CD4-positive, alpha-beta T cell treated with Interleukin-12 subunit alpha and Interleukin-12 subunit beta, for 1 hour (primary cell): ENCODE results near the gene SQSTM1.
"Not testable (repeated sequence)": the region's sequence is repeated elsewhere in the genome, so short reads cannot be mapped to it uniquely, and the experiment has no call there.

ENCODE experiments used
- DNase-seq: peaks from one replicate; pipeline ENCODE4 v3.0.0-alpha.2; 2020

The SQSTM1 gene

DNA sequence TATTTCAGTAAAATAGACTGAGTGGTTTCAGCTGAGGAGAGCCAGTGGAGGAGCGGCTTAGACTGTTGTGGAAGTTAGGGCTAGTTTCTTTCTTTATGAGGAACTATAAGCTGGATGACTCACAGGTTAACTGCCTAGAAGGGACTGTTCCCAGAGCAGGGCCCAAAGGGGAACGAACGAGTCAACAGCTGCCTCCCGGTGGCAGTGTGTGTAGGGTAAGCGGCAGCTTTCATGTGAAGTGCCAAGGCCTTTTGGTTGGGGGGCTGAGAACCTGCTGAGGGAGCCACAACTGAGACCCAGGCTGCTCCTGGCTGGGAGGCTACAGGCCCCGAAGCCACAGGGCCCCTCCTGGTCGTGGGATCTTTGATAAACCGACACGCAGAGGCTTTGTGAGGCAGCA is 7.0 kb downstream of the SQSTM1 start:
- DNase-seq, result no peak

DNA sequence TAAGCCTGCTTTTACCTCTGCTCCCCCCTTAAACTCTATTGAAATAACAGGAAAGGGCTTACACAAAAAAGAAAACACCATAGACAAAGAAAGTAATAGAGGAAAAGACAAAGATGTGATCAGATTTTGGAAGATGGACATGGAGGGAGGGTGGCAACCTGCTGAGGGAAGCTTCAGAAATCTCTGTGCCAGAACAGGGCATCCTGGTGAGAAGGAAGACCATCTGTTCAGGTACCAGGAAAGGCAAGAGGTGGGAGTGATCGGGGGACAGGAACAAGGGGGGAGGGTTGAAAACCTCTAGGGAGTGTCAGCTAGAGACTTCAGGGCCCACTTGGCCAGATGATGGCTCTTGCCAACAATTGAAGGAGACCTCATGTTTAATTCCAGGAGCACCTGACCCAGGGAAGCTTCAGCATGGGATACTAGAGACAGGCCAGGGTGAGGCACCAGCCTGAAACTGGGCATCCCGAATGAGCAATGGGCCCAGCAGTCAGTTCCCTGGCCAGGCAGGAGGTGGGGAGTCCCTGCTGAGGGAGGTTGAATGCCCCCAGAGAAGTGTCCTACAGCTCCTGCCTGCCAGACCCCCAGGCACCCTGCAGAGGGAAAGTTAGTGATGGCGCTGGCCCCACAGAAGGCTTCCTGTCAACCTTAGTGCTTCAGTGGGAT is 8.2 kb downstream of the SQSTM1 start:
- no peak for DNase-seq

DNA sequence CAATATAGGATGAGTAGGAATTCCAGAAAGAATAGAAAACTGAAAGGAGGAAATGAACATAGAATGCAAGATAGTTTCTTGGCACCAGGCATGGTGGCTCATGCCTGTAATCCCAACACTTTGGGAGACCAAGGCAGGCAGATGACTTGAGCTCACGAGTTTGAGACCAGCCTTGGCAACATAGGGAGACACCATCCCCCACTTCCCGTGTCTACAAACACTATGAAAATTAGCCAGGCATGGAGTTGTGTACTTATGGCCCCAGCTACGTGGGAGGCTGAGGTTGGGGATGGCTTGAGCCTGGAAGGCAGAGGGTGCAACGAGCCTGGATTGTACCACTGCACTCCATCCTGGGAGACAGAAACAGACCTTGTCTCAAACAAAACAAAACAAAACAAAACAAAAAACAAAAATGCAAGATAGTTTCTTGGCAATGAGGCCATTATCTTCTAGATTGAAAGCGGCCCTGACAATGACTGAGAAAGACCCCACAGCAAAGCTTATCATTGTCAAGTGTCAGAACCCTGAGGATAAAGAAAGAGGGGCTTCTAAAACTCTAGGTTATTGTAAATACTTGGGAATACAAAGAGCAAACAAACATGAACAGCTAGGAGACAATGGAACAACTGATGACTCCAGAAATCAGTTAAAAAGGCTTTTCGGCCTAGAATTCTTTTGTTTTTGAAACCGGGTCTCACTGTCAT is 9.2 kb downstream of the SQSTM1 start:
- no peak for DNase-seq

DNA sequence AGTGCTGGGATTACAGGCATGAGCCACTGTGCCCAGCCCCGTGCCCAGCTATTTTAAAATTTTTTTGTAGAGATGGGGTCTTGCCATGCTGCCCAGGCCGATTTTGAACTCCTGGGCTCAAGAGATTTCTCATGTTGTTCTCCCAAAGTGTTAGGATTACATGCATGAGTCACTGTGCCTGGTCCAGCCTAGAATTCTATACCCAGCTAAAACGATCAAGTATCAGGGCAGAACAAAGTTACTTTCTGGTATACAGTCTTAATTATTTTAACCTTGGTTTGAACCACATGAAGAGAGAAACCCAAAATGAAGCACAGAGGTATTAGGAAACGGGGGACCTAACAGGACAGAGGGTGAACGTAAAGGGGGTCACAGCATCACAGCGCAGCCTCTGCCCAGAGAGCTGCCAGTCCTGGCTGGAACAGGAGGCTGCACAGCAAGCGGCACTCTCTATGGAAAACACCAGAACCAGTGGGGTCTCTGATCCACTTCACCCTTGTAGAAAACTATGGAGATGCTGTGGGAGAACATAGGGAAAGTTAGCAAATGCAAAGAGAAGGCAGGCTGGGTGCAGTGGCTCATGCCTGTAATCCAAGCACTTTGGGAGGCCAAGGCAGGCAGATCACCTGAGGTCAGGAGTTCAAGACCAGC is 10.2 kb downstream of the SQSTM1 start:
- DNase-seq, result no peak

DNA sequence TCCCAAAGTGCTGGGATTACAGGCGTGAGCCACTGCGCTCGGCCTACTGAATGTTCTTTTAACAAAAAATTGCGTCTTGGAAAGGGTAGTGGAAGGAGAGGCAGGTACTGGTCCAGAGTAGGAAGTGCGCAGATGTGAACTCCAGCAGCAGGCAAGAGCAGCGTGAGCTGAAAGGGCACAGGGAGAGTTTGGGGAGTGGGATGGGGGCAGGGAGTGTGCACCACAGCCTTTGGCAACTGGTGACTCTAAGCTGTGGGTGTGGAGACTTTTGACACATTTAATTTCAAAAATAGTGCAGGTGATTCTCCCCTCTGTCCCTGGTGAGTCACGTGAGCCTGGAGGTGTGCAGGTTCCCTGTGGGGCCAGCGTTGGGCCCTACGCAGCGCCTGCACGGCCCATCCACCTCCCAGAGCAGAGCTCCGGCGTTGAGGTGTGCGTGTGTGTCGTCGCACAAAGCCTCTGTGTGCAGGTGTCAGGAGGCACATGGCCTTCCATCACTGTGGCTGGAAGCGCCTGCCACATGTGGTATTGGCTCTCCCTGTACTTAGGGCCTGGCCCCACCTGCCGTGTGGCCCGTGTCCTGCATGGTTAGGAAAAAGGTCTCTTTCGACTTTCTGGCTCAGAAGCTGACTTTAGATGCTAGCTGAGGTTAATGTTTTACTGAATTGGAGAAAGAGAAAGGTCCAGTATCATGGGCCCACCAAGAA is 11.5 kb downstream of the SQSTM1 start:
- DNase-seq, result no peak

DNA sequence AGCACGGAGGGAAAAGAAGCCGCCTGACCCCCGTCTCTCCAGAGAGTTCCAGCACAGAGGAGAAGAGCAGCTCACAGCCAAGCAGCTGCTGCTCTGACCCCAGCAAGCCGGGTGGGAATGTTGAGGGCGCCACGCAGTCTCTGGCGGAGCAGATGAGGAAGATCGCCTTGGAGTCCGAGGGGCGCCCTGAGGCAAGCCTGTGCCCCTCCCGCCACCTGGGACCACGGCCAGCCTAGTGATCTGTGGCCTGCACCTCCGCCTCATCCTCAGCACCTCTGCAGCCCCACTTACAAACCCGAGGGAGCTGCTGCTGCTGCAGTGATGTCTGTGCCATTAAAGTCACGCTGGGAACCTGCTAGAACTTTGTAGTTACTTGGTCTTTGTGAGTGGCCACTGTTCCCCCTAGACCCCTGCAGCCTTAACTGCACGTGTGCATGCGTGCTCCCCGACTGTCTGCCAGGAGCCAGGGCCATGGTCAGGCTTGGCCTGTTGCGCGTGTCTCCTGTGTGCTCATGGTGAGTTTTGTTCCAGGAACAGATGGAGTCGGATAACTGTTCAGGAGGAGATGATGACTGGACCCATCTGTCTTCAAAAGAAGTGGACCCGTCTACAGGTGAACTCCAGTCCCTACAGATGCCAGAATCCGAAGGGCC is 12.5 kb downstream of the SQSTM1 start:
- DNase-seq, result no peak

DNA sequence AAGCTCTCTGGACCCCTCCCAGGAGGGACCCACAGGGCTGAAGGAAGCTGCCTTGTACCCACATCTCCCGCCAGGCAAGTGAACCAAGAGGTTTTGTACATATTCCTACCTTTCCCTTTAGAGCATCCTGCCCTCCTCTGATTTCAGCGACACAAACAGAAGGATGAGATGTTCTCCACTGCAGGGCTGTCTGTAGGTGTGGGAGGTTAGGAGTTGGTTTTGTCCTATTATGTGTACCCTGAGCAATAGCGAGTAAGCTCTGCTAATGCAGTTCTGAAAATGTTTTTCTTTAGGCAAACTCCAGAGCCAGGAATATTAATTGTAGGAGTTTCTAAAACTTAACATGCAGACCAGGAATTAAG is 13.0 kb downstream of the SQSTM1 start:
- DNase-seq, result no peak

DNA sequence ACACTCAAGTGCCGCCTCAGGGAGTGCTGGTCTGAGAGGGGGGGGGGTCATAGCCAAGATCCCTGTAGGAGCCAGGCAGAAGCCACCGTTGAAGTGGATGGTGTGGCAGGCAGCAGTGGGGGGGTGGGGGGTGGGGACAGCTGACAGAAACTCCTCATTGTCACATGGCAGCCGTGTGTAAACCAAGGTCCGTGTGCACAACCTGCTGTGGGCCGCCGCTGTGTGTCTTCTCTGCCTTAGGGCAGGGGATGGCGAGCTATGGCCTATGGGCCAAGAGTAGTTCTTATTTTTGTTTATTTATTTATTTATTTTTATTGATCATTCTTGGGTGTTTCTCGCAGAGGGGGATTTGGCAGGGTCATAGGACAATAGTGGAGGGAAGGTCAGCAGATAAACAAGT is 13.4 kb downstream of the SQSTM1 start:
- DNase-seq, result no peak

DNA sequence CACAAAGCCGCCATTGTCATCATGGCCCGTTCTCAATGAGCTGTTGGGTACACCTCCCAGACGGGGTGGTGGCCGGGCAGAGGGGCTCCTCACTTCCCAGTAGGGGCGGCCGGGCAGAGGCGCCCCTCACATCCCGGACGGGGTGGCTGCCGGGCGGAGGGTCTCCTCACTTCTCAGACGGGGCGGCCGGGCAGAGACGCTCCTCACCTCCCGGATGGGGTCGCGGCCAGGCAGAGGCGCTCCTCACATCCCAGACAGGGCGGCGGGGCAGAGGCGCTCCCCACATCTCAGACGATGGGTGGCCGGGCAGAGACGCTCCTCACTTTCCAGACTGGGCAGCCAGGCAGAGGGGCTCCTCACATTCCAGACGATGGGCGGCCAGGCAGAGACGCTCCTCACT is 14.2 kb downstream of the SQSTM1 start:
- not testable (repeated sequence) for DNase-seq

DNA sequence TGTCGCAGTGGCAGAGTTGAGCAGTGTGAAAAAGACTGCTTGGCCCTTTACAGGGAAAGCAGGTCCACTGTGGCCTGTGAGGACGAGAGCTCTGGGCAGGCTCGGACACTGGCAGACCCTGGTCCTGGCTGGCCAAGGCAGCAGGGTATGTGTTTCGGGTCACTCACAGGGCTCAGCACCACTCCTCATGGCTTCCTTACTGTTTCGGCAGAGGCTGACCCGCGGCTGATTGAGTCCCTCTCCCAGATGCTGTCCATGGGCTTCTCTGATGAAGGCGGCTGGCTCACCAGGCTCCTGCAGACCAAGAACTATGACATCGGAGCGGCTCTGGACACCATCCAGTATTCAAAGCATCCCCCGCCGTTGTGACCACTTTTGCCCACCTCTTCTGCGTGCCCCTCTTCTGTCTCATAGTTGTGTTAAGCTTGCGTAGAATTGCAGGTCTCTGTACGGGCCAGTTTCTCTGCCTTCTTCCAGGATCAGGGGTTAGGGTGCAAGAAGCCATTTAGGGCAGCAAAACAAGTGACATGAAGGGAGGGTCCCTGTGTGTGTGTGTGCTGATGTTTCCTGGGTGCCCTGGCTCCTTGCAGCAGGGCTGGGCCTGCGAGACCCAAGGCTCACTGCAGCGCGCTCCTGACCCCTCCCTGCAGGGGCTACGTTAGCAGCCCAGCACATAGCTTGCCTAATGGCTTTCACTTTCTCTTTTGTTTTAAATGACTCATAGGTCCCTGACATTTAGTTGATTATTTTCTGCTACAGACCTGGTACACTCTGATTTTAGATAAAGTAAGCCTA is 15.7 kb downstream of the SQSTM1 start:
- DNase-seq, result peak; percentile 77

DNA sequence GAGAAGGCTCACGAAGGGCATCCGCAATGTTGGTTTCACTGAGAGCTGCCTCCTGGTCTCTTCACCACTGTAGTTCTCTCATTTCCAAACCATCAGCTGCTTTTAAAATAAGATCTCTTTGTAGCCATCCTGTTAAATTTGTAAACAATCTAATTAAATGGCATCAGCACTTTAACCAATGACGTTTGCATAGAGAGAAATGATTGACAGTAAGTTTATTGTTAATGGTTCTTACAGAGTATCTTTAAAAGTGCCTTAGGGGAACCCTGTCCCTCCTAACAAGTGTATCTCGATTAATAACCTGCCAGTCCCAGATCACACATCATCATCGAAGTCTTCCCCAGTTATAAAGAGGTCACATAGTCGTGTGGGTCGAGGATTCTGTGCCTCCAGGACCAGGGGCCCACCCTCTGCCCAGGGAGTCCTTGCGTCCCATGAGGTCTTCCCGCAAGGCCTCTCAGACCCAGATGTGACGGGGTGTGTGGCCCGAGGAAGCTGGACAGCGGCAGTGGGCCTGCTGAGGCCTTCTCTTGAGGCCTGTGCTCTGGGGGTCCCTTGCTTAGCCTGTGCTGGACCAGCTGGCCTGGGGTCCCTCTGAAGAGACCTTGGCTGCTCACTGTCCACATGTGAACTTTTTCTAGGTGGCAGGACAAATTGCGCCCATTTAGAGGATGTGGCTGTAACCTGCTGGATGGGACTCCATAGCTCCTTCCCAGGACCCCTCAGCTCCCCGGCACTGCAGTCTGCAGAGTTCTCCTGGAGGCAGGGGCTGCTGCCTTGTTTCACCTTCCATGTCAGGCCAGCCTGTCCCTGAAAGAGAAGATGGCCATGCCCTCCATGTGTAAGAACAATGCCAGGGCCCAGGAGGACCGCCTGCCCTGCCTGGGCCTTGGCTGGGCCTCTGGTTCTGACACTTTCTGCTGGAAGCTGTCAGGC is 16.6 kb downstream of the SQSTM1 start:
- peak; percentile 17 for DNase-seq

DNA sequence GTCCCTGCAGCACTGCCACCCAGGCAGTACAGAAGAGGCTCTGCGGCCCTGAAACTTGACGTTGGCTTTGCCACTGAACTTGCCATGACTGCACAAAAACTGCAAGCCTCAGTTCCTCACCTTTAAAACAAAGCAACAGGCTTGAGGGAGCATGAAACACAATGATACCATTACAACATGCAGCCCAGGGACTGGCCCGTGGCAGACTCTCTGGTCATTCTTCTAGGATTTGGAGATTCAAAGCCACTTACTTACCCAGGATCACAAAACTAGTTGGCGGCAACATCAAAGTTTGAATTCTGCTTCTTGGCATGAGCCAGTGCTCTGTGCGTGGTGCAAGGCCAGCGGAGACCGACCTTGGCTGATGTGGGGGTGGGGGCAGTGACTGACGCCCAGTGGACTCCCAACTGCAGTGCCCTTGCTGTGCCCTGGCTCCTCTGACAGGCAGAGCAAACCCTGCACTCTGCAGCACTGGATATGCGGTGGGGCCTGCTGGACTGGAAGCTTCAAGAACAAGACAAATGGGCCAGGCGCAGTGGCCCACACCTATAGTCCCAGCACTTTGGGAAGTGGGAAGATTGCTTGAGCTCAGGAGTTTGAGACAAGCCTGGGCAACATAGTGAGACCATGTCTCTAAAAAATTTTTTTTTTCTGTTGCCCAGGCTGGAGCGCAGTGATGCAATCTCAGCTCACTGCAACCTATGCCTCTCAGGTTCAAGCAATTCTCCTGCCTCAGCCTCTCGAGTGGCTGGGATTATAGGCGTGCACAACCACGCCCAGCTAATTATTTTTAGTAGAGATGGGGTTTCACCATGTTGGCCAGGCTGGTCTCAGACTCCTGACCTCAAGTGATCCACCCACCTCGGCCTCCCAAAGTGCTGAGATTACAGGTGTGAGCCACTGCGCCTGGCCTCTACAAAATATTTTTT is 18.9 kb downstream of the SQSTM1 start:
- peak; percentile 32 for DNase-seq

DNA sequence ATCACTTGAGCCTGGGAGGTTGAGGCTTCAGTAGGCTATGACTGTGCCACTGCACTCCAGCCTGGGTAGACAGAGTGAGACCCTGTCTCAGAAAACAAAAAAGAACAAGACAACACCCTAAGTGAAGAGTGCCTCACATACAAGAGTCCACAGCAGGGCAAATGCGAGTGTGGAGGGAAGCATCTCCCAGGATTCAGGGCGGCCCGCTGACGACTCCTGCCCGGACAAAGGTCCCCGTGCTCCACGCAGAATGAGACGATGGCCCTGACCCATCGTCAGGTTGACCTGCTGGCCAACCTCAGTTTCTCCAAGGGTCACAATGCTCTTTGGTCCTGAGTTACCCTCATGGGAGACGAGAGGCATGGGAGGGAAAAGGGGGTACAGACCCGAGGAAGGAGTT is 19.6 kb downstream of the SQSTM1 start:
- peak; percentile 18 for DNase-seq

DNA sequence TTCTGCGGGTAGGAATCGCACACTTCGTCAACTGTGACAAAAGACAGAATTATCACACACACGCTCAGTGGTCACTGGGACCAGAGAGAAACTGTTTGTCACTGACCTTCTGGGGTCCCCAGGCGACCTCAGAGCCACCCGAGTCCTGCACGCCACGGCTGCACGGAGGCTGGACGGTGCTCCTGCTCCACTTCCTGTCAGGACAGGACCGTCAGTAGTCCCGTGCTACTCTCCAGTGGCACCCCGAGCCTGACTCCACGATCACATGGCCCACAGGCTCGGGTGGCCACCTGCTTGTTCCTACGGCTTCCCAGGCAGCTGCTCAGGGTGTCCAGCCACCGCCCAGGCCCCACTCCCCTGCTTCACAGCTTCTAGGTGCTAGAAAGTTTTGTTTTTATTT is 20.1 kb downstream of the SQSTM1 start:
- DNase-seq, result peak; percentile 19

DNA sequence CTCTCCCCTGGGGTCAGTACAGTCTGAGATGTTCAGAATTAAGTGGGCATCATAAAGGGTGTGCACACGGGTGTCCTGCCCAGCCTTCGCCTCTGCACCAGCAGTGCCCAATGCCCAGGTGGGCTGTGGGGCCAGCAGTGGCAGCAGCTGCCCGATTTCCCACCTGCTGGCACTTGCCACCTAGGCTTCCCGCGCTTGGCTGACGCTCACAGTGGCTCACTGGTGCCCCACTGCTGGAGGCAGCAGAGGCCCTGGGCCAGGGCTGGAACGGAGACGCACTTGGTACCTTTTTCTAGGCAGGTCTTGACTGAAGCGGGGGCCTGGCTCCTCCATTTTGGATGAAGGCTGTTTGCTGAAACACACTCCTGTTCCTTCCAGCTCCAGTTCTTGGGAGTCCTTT is 20.9 kb downstream of the SQSTM1 start:
- DNase-seq, result peak; percentile 22

DNA sequence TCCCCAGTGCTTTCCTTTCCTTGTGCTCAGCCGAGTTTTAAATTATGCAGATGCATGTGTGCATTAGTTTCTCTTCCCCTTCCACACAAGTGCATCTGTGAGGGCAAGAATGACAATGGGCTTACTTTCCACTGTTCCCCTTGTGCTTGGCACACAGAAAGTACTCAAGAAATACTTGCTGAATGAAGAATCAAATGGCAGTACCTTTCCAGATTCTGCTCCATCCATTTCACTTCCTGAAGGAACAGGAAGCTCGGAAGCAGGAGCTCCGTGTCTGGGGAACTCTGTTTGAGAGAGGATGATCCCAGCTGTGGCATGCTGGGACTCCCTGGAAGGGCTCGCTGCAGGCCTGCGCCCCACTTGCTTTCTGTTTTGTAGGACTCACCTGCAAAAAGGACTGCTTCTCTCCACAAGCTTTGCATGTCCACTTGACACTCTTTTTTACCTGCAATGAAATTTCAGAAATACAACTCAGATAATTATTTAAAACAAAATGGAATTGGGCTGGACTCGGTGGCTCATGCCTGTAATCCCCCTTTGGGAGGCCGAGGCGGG is 32.4 kb downstream of the SQSTM1 start:
- DNase-seq, result no peak

DNA sequence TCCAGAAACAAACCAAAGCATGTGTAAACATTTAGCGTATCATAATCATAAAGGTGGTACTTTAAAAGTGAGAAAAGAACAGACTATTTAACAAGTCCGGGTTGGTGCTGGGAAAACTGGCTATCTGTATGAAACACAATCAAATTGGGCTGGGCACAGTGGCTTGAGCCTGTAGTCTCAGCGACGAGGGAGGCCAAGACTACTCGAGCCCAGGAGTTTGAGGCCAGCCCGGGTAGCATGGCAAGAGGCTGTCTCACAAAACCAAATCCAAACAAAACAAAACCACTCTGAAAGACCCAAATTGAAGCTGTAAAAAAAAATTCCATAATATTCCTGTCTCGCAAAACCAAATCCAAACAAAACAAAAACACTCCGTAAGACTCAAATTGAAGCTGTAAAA is 33.7 kb downstream of the SQSTM1 start:
- no peak for DNase-seq

DNA sequence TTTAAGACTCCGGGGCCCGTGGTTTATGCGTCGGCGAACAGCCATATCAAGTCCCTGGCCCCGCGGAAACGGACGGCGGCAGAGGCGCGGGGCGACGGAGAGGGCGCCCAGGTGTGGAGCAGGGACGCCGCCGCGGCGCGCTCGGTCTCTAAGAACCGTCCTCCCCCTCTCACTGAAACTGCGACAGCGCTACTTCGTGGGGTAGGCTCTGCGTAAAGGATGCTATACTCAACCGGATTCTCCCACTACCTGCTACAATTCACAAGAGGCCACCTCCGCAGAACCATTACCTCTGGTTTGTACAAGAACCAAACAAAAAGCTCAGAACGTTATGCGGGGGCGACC is 37.5 kb downstream of the SQSTM1 start:
- peak; percentile 53 for DNase-seq

DNA sequence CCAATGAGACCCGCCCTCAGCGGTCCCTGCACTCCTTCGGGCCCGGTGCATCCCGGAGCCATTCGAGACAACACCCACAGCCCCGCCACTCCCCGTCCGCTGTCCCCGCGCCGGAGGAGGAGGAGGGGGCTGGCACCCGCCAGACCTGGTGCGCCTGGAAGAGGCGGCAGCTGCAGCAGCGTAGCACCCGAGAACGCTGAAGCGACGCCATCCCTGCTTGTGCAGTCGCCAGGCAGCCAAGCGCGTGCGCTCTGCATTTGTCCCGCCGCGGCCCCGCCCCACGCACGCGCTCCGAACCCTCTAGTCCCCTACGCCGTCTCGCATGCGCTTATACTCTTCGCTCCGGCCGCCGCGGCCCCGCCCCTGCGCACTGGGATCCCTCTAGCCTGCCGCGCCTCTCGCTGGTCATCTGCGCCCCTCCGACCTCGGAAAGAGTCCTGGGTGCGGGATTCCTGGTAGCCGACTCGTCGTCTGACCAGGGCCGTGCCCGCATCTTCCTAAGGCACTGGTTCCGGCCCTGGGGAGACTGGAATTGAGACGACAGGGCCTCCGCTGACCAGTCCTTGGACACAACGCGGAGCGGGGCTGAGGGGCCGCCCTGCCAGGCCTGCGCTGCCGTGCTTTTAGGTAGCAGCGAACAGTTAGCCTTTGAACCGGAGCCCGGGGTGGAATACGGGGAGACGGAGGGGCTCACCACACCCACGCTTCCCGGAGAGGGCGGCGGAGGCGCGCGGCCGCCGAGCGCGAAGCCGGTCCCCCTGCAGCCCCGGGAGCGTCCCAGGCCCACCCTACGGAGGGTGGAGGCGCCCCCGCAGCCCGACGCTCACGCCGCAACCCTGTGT is 38.1 kb downstream of the SQSTM1 start, which contains the start of gene MRNIP:
Gene MRNIP (minus strand): TSS at position 232 of the 842 bp plus-strand sequence. CDS start 21 bp downstream, at position 211.
- DNase-seq, result peak; percentile 89
